Activated naive CD4-positive, alpha-beta T cell treated with anti-CD3 and anti-CD28 coated beads, Interleukin-2, amount 50 U/mL, for 24 hours (primary cell): ENCODE data around the gene NPL.

Experiments
- H3K27ac Mint-ChIP-seq: one replicate; pipeline ENCODE4 v1.8.0; 2021; ENCODE audit warnings: mild to moderate bottlenecking, mixed read lengths
- H3K27me3 Mint-ChIP-seq: one replicate; pipeline ENCODE4 v1.8.0; 2021; ENCODE audit warnings: mixed read lengths
- H3K36me3 Mint-ChIP-seq: one replicate; pipeline ENCODE4 v1.8.0; 2021; ENCODE audit warnings: mixed read lengths
- H3K4me1 Mint-ChIP-seq: one replicate; pipeline ENCODE4 v1.8.0; 2021; ENCODE audit warnings: mixed read lengths
- H3K4me3 Mint-ChIP-seq: one replicate; pipeline ENCODE4 v1.8.0; 2021; ENCODE audit warnings: mild to moderate bottlenecking, mixed read lengths
- H3K9me3 Mint-ChIP-seq: one replicate; pipeline ENCODE4 v1.8.0; 2021; ENCODE audit warnings: mixed read lengths

Gene NPL

GRCh38 chr1:182789138-182790076, at the start of gene NPL:
NPL (plus strand) TSS chr1:182789773; CDS start chr1:182794372, 4,599 bp downstream.
- Mint-ChIP-seq H3K27ac (peak within 1 kb of the TSS; percentile 89), H3K4me3 (peak within 1 kb of the TSS; percentile 95), H3K36me3 (peaks cover 8% of the 10 kb centered on the region), H3K27me3 (no peaks in the 10 kb centered on the region), H3K9me3 (no peaks in the 10 kb centered on the region), H3K4me1 (peaks cover 21% of the 10 kb centered on the region)

GRCh38 chr1:182740120-182740519, 49.5 kb upstream of the NPL start:
- Mint-ChIP-seq H3K27ac (no peak overlapping the region), H3K4me3 (no peak overlapping the region), H3K9me3 (no peaks in the 10 kb centered on the region), H3K4me1 (no peaks in the 10 kb centered on the region), H3K27me3 (no peaks in the 10 kb centered on the region), H3K36me3 (no peaks in the 10 kb centered on the region)

GRCh38 chr1:182742780-182743179, 46.8 kb upstream of the NPL start:
- Mint-ChIP-seq H3K27ac (no peak overlapping the region), H3K9me3 (no peaks in the 10 kb centered on the region), H3K4me3 (no peak overlapping the region), H3K27me3 (no peaks in the 10 kb centered on the region), H3K36me3 (no peaks in the 10 kb centered on the region), H3K4me1 (no peaks in the 10 kb centered on the region)

GRCh38 chr1:182752077-182752988, 37.2 kb upstream of the NPL start:
- Mint-ChIP-seq H3K27ac (no peak overlapping the region), H3K9me3 (no peaks in the 10 kb centered on the region), H3K4me1 (no peaks in the 10 kb centered on the region), H3K27me3 (peaks cover 1% of the 10 kb centered on the region), H3K36me3 (no peaks in the 10 kb centered on the region), H3K4me3 (no peak overlapping the region)

GRCh38 chr1:182754087-182754486, 35.5 kb upstream of the NPL start:
- no peaks in the 10 kb centered on the region for H3K9me3 Mint-ChIP-seq
- no peak overlapping the region for H3K27ac Mint-ChIP-seq
- H3K27me3 Mint-ChIP-seq: peaks cover 1% of the 10 kb centered on the region
- no peaks in the 10 kb centered on the region for H3K4me1 Mint-ChIP-seq
- no peak overlapping the region for H3K4me3 Mint-ChIP-seq
- no peaks in the 10 kb centered on the region for H3K36me3 Mint-ChIP-seq

GRCh38 chr1:182754543-182755314, 34.8 kb upstream of the NPL start:
- Mint-ChIP-seq H3K27me3 (peaks cover under 1% of the 10 kb centered on the region), H3K9me3 (no peaks in the 10 kb centered on the region), H3K36me3 (no peaks in the 10 kb centered on the region), H3K27ac (no peak overlapping the region), H3K4me1 (no peaks in the 10 kb centered on the region), H3K4me3 (no peak overlapping the region)

- Mint-ChIP-seq H3K4me3 (no peak overlapping the region), H3K9me3 (no peaks in the 10 kb centered on the region), H3K36me3 (no peaks in the 10 kb centered on the region), H3K27me3 (no peaks in the 10 kb centered on the region), H3K4me1 (no peaks in the 10 kb centered on the region), H3K27ac (no peak overlapping the region)
These were observed 33.9 kb upstream of the NPL start for GRCh38 chr1:182755632-182756031.

GRCh38 chr1:182756423-182756822, 33.1 kb upstream of the NPL start:
- Mint-ChIP-seq H3K9me3 (no peaks in the 10 kb centered on the region), H3K27me3 (no peaks in the 10 kb centered on the region), H3K36me3 (no peaks in the 10 kb centered on the region), H3K4me3 (no peak overlapping the region), H3K4me1 (no peaks in the 10 kb centered on the region), H3K27ac (no peak overlapping the region)

- no peaks in the 10 kb centered on the region for H3K4me1 Mint-ChIP-seq
- no peak overlapping the region for H3K4me3 Mint-ChIP-seq
- H3K27ac Mint-ChIP-seq: peak overlapping the region; percentile 30
- H3K36me3 Mint-ChIP-seq: peaks cover 4% of the 10 kb centered on the region
- H3K9me3 Mint-ChIP-seq: no peaks in the 10 kb centered on the region
- no peaks in the 10 kb centered on the region for H3K27me3 Mint-ChIP-seq
These were observed 27.9 kb upstream of the NPL start for GRCh38 chr1:182761396-182762395.

GRCh38 chr1:182762536-182762935, 27.0 kb upstream of the NPL start:
- Mint-ChIP-seq H3K27ac (no peak overlapping the region), H3K4me1 (no peaks in the 10 kb centered on the region), H3K4me3 (no peak overlapping the region), H3K27me3 (no peaks in the 10 kb centered on the region), H3K9me3 (no peaks in the 10 kb centered on the region), H3K36me3 (peaks cover 4% of the 10 kb centered on the region)

GRCh38 chr1:182764029-182764727, 25.4 kb upstream of the NPL start:
- no peak overlapping the region for H3K27ac Mint-ChIP-seq
- no peaks in the 10 kb centered on the region for H3K4me1 Mint-ChIP-seq
- H3K9me3 Mint-ChIP-seq: no peaks in the 10 kb centered on the region
- peaks cover 4% of the 10 kb centered on the region for H3K36me3 Mint-ChIP-seq
- no peak overlapping the region for H3K4me3 Mint-ChIP-seq
- H3K27me3 Mint-ChIP-seq: no peaks in the 10 kb centered on the region

GRCh38 chr1:182765391-182765790, 24.2 kb upstream of the NPL start:
- Mint-ChIP-seq H3K36me3 (peaks cover 4% of the 10 kb centered on the region), H3K4me1 (no peaks in the 10 kb centered on the region), H3K27ac (no peak overlapping the region), H3K9me3 (no peaks in the 10 kb centered on the region), H3K27me3 (no peaks in the 10 kb centered on the region), H3K4me3 (no peak overlapping the region)

GRCh38 chr1:182766050-182766449, 23.5 kb upstream of the NPL start:
- Mint-ChIP-seq H3K4me1 (no peaks in the 10 kb centered on the region), H3K27me3 (no peaks in the 10 kb centered on the region), H3K27ac (no peak overlapping the region), H3K36me3 (peaks cover 4% of the 10 kb centered on the region), H3K4me3 (no peak overlapping the region), H3K9me3 (no peaks in the 10 kb centered on the region)
